Thymus (tissue), 14 donors: ENCODE measurements around the gene SEPTIN11. TPM values are rescaled to one million over a fixed set of nuclear protein-coding genes. Genes with fewer than 3 reads are reported as not detected.

Experiments used
- DNase-seq, 9 donors: peaks; one replicate each; pipeline ENCODE4 v3.0.0-alpha.2; 2013; ENCODE audit warnings: low spot score in 9 of 9, low read depth in 6 of 9, missing footprints in 1 of 9
- H3K27ac ChIP-seq, 2 donors: one replicate each; pipeline ENCODE4 v1.5.1; 2013; ENCODE audit warnings: control low read depth in 1 of 2, low read depth in 1 of 2, low read length in 1 of 2, mild to moderate bottlenecking in 1 of 2, moderate library complexity in 1 of 2
- H3K27me3 ChIP-seq, 2 donors: one replicate each; pipeline ENCODE4 v1.5.1; 2013; ENCODE audit warnings: low read length in 1 of 2; ENCODE audit not compliant: control insufficient read depth in 2 of 2, insufficient read depth in 1 of 2
- H3K36me3 ChIP-seq, 2 donors: one replicate each; pipeline ENCODE4 v1.5.1; 2013; ENCODE audit warnings: low read length in 1 of 2, mild to moderate bottlenecking in 1 of 2, moderate library complexity in 1 of 2; ENCODE audit not compliant: control insufficient read depth in 2 of 2, insufficient read depth in 2 of 2
- H3K4me1 ChIP-seq, 2 donors: one replicate each; pipeline ENCODE4 v1.5.1; 2013; ENCODE audit warnings: low read length in 2 of 2; ENCODE audit not compliant: control insufficient read depth in 2 of 2, insufficient read depth in 2 of 2
- H3K4me3 ChIP-seq, 2 donors: one replicate each; pipeline ENCODE4 v1.5.1; 2013; ENCODE audit warnings: low read length in 2 of 2, control low read depth in 1 of 2, mild to moderate bottlenecking in 1 of 2
- H3K9me3 ChIP-seq, 2 donors: one replicate each; pipeline ENCODE4 v1.5.1; 2013; ENCODE audit warnings: low read length in 1 of 2, mild to moderate bottlenecking in 1 of 2; ENCODE audit not compliant: control insufficient read depth in 2 of 2, insufficient read depth in 1 of 2
- WGBS: extraction: QIAGEN DNeasy Blood & Tissue Kit; methylation state at CpG from one replicate; pipeline ENCODE4 v1.1.7; 2013; 5-methylcytosine and 5-hydroxymethylcytosine counted together
- long read RNA-seq, 10 donors: transcript quantifications; one replicate each; lab custom pipeline, GENCODE V29; 2026
- polyA plus RNA-seq: library from polyadenylated mRNA; stranded (reverse); fragments of 200-250 nt; gene quantifications from one replicate; pipeline ENCODE4 v1.2.3, GENCODE V29; 2013
- total RNA-seq: library from RNA; stranded (reverse); fragments of 120-200 nt; gene quantifications from one replicate; pipeline ENCODE4 v1.2.4, GENCODE V29; 2013
- donor health status: healthy.

Gene SEPTIN11
- 26.9 TPM for total RNA-seq
- polyA plus RNA-seq: 21.6 TPM
- long read RNA-seq, donor 1, partial matches to known transcripts: 21 of 21 reads
- long read RNA-seq, donor 1, other reads (novel, unspliced or antisense): 0 of 21 reads
- long read RNA-seq, donor 2: 0 reads
- long read RNA-seq, donor 3, full-length matches to known transcripts: 4 of 4 reads
- long read RNA-seq, donor 3, partial matches to known transcripts: 0 of 4 reads
- long read RNA-seq, donor 3, other reads (novel, unspliced or antisense): 0 of 4 reads
- long read RNA-seq, donor 4, transcript SEPT11-203 (9 exons, 2,615 nt): major isoform, 5 of 5 reads
- long read RNA-seq, donor 4, partial matches to known transcripts: 0 of 5 reads
- long read RNA-seq, donor 4, other reads (novel, unspliced or antisense): 0 of 5 reads
- long read RNA-seq, donor 5, full-length matches to known transcripts: 7 of 178 reads
- long read RNA-seq, donor 5, partial matches to known transcripts: 171 of 178 reads
- long read RNA-seq, donor 5, other reads (novel, unspliced or antisense): 0 of 178 reads
- long read RNA-seq, donor 6, full-length matches to known transcripts: 10 of 10 reads
- long read RNA-seq, donor 6, partial matches to known transcripts: 0 of 10 reads
- long read RNA-seq, donor 6, other reads (novel, unspliced or antisense): 0 of 10 reads
- long read RNA-seq, donor 7, partial matches to known transcripts: 305 of 322 reads
- long read RNA-seq, donor 7, other reads (novel, unspliced or antisense): 14 of 322 reads
- long read RNA-seq, donor 8, full-length matches to known transcripts: 5 of 5 reads
- long read RNA-seq, donor 8, partial matches to known transcripts: 0 of 5 reads
- long read RNA-seq, donor 8, other reads (novel, unspliced or antisense): 0 of 5 reads
- long read RNA-seq, donor 9, full-length matches to known transcripts: 2 of 131 reads
- long read RNA-seq, donor 9, partial matches to known transcripts: 124 of 131 reads
- long read RNA-seq, donor 9, other reads (novel, unspliced or antisense): 5 of 131 reads
- long read RNA-seq, donor 10, full-length matches to known transcripts: 7 of 188 reads
- long read RNA-seq, donor 10, partial matches to known transcripts: 181 of 188 reads
- long read RNA-seq, donor 10, other reads (novel, unspliced or antisense): 0 of 188 reads

GRCh38 chr4:76949276-76950051, at the start of gene SEPTIN11:
TSS of gene SEPTIN11 (plus strand) at chr4:76949752. CDS start at chr4:76949904, 152 bp downstream.
- Histone ChIP-seq H3K36me3 (no peaks in the 10 kb centered on the region), H3K4me1 (peaks cover 3 to 24% of the 10 kb centered on the region in 2 donors), H3K27me3 (peaks cover 3 to 38% of the 10 kb centered on the region in 2 donors), H3K4me3 (peak within 1 kb of the TSS; percentile 60 to 61), H3K27ac (peak within 1 kb of the TSS; percentile 38 to 55), H3K9me3 (no peaks in the 10 kb centered on the region)
- WGBS: under 1% methylated on average over 87 of the region's 87 CpGs
- DNase-seq: peak in 7 of 9 donors; percentile 22 to 75 (median 52)

- Histone ChIP-seq H3K4me3 (no peak overlapping the region), H3K36me3 (no peaks in the 10 kb centered on the region), H3K27me3 (peaks cover 21 to 46% of the 10 kb centered on the region in 2 donors), H3K27ac (no peak overlapping the region), H3K9me3 (no peaks in the 10 kb centered on the region), H3K4me1 (peaks cover 3 to 10% of the 10 kb centered on the region in 2 donors)
- DNase-seq: no peak
- WGBS: 73% methylated on average over 3 of the region's 3 CpGs
Observed at GRCh38 chr4:76902233-76902890, 47.2 kb upstream of the SEPTIN11 start.

GRCh38 chr4:76904646-76905190, 44.8 kb upstream of the SEPTIN11 start:
- no peaks in the 10 kb centered on the region for H3K4me1 ChIP-seq
- peaks cover 4 to 22% of the 10 kb centered on the region in 2 donors for H3K27me3 ChIP-seq
- no peaks in the 10 kb centered on the region for H3K36me3 ChIP-seq
- no peak overlapping the region for H3K4me3 ChIP-seq
- no peak for DNase-seq
- no peaks in the 10 kb centered on the region for H3K9me3 ChIP-seq
- H3K27ac ChIP-seq: no peak overlapping the region
- 92% methylated on average over 4 of the region's 4 CpGs for WGBS

DNA sequence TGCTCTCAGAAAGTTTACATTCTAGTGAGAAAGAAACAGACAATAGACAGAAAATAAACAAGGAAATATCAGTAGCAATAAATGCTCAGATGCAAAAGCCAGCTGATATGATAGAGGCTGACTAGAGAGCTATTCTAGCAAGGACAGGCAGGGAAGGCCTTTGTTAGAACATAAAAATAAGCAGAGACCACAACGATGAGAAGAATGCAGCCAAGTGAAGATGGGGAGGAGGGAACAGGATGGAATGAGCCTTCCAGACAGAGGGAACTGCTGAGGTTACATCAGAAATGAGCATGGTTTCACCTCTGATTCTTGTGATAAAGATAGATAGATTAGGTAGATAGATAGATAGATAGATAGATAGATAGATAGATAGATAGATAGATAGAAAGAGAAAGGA, 44.0 kb upstream of the SEPTIN11 start:
- Histone ChIP-seq H3K36me3 (no peaks in the 10 kb centered on the region), H3K27me3 (peaks cover 0 to 15% of the 10 kb centered on the region in 2 donors), H3K27ac (no peak overlapping the region), H3K4me3 (no peak overlapping the region), H3K4me1 (no peaks in the 10 kb centered on the region), H3K9me3 (no peaks in the 10 kb centered on the region)
- WGBS: 89% methylated on average over 1 of the region's 1 CpG
- no peak for DNase-seq

DNA sequence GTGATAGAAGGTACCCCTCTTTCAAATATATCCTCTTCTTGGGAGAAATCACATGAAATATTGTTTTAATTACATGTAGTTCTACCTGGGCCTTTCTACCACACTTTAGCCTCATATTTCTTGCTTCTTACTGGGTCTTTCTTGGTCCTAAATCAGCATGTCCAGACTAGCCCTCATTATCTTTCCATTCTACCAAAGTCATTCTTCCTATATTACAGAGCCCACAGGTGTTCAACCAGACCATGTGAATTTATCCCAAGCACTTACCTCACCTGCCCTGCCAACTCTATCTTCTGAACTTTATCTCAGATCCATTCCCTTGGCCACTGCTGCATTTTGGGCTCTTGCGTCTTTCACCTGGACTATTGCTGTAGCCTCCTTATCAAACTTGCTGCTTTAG, 39.8 kb upstream of the SEPTIN11 start:
- no peaks in the 10 kb centered on the region for H3K27me3 ChIP-seq
- WGBS: 100% methylated on average over 1 of the region's 1 CpG

GRCh38 chr4:76920715-76921114, 28.8 kb upstream of the SEPTIN11 start:
- H3K36me3 ChIP-seq: no peaks in the 10 kb centered on the region
- no peak overlapping the region for H3K4me3 ChIP-seq
- no peaks in the 10 kb centered on the region for H3K4me1 ChIP-seq
- H3K9me3 ChIP-seq: no peaks in the 10 kb centered on the region
- H3K27ac ChIP-seq: no peak overlapping the region
- DNase-seq: no peak
- H3K27me3 ChIP-seq: no peaks in the 10 kb centered on the region

More for the DNA sequence above, 39.8 kb upstream of the SEPTIN11 start:
- no peak for DNase-seq
- Histone ChIP-seq H3K4me1 (no peaks in the 10 kb centered on the region), H3K9me3 (no peaks in the 10 kb centered on the region), H3K4me3 (no peak overlapping the region), H3K27ac (no peak overlapping the region), H3K36me3 (no peaks in the 10 kb centered on the region)

GRCh38 chr4:76923619-76924357, 25.8 kb upstream of the SEPTIN11 start:
- Histone ChIP-seq H3K4me3 (no peak overlapping the region), H3K4me1 (no peaks in the 10 kb centered on the region), H3K9me3 (no peaks in the 10 kb centered on the region), H3K36me3 (no peaks in the 10 kb centered on the region), H3K27me3 (no peaks in the 10 kb centered on the region), H3K27ac (no peak overlapping the region)
- no peak for DNase-seq
- WGBS: 98% methylated on average over 5 of the region's 5 CpGs
